NCI-H524 (cell line): ENCODE data around the gene HTR7.
"Not testable (repeated sequence)": the region's sequence is repeated elsewhere in the genome, so short reads cannot be mapped to it uniquely, and the experiment has no call there.

ENCODE experiments used
- DNase-seq, 2 experiments: peaks; one replicate each; lab custom pipeline; 2025; lab: John Stamatoyannopoulos, UW

Gene HTR7

DNA sequence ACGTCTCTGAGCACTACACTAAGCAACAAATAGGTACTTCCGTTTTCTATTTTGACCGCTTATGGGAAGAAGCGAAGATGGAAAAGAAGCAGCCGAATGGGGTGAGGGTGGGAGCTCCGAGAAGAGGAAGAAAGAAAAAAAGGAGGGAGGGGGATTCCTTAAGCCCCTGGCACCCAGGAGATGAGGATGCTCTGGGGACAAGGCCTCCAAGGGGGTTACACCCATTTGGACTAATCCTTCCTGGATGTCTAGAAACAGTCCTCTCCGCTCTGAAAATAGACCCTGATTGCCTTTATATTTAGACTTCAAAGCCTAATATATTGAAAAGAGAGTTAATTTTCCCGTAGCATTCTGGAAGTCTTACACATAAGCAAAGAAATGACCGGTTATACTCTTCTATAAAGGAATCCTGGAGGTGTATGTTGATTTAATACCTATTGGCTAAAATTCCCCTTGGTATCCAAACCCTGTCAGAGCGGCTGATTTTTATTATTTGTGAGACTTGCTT is 676 bp upstream of the HTR7 start:
- DNase-seq, result no peak

DNA sequence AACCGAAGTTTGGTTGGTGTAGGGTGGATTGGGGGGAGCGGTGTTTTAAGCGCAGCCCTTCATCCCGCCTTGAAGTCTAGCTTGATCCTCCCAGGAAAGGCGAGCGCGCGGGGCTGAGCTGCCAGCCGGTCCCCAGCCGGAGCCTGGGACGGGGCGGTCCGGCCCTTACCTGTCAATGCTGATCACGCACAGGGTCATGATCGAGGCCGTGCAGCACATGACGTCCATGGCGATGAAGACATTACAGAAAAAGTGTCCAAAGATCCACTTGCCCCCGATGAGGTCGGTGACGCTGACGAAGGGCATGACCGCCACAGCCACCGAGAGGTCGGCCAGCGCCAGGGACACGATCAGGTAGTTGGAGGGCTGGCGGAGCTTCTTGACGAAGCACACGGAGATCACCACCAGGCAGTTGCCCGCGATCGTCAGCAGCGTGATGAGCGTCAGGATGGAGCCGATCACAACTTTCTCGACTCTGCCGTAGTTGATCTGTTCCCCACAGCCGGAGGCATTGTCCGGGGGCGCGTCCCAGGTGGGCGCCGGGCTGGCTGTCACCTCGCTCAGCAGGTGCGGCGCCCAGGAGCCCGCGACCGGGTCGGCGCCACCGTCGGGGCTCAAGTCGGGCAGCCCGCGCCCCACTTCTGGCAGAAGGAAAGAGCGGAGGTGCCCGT is 740 bp downstream of the HTR7 start:
- no peak for DNase-seq

DNA sequence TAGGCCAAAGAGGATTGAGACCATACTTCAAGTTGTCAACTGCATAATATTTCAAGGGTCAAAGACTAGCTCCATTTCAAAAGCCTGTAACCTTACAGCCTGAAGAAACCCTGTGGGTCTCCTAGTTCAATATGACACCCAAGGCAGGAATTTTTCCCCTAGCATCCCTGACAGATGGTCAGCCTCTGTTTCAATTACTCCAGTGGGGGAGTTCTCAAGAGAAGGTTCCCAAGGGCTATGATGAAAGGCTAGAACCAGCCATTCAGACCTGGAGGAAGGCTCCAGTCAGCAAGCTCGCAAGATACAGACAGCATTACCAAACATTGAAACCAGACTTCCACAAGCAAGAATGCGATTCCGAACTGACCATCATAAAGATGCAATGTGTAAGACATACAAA is 1.6 kb downstream of the HTR7 start:
- DNase-seq, result peak in 1 of 2 experiments; percentile 38

DNA sequence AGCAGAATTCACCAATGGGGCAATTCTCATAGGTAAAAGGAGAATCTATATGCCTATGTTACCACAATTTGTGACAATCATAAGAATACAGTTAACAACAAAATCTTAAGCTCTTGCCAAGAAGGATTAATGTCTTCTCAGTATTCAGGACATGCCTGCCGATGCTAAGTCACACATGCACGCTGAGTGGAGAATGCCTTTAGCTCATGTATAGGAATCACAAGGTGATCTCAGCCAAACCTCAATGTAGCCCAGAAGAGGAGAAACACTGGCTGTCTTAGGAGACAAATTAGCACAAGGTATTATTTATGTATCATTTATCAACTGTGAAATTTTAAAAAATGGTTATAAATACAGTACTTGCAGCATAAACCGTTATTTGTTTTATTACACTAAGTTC is 2.7 kb downstream of the HTR7 start:
- DNase-seq, result no peak

DNA sequence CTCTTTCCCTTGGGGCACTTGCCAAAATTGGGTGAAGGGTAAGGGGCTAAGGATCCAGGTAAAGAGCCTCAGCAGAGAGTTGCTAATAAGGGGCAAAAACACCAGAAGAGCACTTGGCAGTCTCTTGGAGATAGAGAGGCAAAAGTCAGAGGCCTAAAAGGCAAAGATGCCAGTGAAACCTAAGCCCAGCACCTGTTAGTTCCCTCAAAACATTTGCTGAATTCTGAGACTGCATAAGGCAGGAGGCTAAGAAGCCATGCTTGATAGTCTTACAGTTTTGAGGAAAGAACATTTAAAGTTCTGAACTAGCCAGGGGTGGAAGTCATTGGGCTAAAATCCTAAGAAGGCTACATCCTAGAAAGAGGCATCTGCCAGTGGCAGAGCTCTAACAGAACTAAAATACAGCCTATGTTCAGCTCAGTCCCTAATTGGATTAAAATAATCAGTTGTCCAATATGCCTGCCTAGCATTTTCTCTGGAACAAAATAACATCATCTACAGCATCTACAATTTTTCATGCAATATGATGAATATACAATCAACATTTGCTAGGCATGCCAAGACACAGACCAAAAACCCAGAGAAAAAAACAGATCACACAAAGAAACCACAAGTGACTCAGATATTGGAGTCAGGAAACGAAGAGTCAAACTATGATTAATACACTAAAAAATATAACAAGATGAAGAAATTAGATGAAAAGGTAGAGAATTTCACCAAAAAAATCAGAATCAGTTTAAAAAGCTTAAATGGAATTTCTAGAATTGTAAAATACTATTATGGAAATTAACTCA is 7.7 kb downstream of the HTR7 start:
- no peak for DNase-seq

DNA sequence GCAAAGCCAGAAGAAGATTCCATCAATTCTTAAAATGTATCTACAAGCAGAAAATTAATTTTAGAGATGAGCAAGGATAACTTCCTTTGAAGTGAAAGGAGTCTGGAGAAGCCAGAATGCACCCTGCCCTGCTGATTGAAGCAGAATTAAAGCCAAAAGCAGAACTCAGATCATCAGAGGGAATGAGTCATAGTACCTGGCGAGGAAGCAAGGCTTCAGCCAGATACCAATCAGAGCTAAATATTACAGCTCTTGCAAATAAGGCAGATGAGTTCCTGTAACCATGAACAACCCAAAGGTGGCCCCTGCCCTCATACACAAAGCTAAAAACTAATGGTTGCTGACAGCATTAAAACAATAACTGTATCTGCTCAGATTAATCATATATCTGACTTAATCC is 10.4 kb downstream of the HTR7 start:
- no peak for DNase-seq

DNA sequence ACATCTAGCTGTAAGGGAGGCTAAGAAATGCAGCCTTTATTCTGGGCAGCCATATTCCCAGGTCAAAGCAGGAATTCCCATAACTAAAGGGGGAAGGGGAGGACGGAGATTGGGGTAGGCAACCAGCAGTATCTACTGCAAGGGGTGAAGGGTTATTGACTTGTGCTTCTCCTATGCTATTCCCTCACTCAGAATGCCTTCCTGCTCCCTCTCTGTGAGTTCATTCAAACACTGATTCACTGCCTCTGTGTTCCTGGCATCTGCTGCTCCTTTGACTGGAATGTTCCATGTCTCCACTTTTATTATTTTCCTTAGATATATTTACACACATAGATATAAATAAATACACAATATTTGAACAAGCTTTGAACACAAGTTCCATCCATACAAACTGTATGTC is 11.1 kb downstream of the HTR7 start:
- DNase-seq, result no peak

DNA sequence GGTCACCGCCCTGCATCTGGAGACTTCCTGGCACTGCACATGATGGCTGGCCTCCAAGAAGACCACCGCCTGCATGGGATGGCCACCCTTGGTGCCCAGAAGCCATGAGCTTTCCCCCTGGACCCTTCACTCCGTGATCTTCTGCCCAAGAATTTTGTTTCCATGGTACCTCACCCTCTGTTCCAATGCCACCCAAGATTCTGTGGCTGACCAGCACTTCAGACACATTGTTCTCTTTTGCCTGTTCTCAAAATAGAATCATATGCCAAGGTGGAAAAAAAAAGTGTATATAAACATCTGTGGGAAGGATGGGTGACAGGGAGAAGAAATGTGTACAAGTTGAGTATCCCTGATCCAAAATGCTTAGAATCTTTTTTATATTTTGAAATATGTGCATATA is 12.1 kb downstream of the HTR7 start:
- no peak for DNase-seq

DNA sequence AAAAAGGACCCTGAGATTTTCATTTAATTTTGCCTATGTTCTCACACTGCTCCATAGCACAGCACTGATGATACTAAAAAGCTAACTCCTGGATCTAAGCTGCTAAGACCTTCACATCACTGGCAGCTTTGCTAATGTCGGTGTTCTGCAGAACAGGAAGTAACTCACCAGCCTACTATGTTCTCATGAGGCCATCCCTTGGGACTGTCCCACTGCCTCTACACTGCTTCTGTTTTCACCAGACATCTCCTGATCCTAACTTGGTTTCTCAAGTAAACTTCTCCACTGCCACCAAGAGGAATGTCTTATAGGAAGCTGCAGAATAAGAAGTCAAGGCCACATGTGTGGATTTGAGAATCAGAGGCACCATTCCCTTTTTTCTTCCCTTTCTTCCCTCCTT is 15.1 kb downstream of the HTR7 start:
- DNase-seq, result no peak

DNA sequence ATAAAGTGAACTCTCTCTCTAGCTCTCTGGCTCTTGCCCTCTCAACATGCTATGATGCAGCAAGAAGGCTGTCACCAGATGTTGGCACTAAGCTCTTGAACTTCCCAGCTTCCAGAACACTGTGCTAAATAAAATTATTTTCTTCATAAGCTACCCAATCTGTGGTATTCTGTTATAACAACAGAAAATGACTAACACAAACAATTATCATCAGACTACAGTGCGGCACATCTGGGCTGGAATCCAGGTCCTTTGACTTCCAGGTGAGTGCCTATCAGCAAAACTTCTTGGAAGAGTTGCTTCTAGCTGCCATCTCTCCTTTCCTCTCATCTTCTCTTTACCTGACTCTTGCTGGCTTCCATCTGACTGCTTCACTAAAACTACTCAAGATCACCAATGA is 20.4 kb downstream of the HTR7 start:
- DNase-seq, result no peak

DNA sequence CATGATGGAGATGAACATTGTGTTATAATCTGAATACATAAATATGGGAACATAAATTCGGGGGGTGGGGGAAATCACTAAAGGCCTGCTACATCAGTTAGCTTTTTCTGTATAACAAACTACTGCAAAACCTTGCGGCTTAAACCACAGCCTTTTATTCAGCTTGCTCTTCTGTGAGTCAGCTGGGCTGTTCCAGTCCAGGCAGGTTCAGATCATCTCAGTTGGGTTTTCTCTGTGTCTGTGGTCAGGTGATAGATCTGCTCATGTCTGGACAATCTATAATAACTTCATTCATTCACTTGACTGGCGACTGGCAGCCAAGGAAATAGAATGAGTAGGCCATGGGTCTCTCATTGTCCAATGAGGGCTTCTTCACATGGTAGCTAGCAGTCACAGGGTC is 23.5 kb downstream of the HTR7 start:
- no peak for DNase-seq

DNA sequence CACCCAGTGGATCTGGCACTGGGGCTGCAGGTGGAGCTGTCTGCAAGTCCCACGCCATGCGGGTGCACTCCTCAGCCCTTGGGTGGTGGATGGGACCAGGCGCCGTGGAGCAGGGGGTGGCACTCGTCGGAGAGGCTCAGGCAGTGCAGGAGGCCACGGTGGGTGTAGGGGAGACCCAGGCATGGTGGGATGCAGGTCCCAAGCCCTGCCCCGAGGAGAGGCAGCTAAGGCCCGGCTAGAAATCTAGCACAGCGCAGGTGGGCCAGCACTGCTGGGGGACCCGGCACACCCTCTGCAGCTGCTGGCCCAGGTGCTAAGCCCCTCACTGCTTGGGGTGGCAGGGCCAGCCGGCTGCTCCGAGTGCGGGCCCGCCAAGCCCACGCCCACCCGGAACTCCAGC is 25.7 kb downstream of the HTR7 start:
- no peak for DNase-seq

DNA sequence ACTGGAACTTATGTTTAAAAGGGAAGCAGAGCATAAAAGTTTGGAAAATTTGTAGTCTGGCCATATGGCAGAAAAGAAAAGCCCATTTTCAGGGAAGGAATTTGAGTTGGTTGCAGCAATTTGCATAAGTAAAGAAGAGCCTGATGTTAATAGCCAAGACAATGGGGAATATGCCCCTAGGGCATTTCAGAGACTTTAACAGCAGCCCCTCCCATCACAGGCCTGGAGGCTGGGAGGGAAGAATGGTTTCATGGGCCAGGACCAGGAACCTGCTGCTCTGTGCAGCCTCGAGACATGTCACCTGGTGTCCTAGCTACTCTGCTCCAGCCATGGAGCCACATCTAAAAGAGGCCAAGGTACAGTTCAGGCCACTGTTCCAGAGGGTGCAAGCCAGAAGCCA is 35.3 kb downstream of the HTR7 start:
- no peak for DNase-seq

DNA sequence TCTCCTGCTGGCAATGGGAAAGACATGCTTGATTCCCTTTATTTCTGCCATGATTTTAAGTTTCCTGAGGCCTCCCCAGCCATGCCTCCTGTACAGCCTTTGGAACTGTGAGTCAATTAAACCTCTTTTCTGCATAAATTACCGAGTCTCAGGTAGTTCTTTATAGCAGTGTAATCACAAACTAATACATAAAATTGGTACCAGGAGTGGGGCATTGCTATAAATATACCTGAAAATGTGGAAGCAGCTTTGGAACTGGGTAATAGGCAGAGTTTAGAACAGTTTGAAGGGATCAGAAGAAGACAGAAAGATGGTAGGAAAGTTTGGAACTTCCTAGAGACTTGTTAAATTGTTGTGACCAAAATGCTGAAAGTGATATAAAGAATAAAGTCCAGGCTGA is 36.0 kb downstream of the HTR7 start:
- not testable (repeated sequence) for DNase-seq

DNA sequence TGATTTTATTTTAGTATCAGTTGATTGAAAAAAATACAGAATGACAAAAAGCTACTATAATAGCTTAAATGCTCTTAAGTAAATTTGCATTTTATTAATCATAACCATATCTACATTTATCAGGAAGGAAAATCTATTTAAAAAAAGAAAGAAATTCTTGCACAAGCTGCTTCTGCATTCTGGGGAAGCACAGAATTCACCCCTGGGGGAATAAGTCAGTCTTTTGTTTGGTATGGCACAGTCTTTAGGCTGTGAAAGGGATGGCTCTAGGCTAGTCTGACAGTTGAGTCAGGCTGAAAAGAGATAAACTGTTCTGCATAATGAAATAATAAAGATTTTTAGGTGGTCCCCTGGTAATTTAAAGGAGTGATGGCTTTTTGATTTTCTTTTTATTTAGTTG is 37.9 kb downstream of the HTR7 start:
- no peak for DNase-seq

DNA sequence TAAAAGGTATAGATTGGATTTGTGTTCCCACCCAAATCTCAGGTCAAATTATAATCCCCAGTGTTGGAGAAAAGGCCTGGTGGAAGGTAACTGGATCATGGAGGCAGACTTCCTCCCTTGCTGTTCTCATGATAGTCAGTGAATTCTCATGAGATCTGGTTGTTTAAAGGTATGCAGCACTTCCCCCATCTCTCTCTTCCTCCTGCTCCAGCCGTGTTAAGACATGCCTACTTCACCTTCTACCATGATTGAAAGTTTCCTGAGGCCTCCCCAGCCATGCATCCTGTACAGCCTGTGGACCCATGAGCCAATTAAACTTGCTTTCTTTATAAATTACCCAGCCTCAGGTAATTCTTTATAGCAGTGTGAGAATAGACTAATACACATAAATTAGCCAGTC is 39.1 kb downstream of the HTR7 start:
- no peak for DNase-seq

DNA sequence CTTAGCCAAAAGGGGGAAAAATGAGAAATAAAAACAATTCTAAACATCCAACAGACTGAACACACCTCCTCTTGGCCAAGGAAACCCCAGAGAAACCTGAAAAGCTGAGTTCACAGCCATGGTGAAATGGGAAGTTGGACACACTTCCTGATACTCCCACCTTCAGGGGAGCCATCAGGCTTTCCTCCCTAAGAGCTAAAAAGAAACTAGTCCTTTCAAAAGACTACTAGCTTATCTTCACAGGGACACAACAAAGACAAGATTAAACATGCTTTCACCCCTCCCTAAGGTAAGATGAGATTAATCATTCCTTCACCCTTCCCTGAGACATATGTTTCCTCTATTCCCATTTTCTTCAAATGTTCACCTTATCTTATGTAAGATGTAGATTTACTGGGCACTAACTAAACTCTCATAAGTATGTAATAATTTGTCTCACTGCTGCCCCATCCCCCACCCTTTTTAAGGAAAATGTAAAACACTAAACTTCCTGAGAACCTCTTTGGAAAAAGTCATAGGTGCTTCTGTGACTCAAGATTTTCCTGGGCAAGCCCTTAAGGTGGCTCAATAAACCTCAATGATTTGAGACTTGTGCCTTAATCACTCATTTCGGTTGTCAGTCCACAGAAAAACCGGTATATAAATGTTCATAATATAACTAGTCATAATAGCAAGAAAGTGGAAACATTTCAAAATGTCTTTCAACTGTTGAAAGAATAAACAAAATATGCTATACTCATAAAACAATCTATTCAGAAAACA is 40.5 kb downstream of the HTR7 start:
- DNase-seq, result no peak

DNA sequence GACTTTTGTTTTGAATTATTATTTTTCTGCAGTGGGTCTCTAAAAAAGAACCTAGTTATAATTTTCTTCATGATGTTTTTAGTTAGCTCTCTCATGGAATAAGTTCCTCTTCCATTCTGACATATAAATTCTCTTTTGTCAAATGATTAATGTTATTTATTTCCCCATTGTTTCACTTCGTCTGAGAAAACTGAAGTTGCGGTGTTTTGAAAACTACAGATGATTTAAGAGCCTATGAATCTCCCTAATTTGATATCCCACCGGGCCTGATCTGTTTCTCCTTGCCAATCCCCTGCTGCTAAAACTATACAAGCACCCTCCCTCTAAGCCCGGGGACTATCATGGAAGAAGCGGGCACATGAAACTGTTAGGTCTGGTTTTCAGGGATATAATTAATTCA is 41.4 kb downstream of the HTR7 start:
- DNase-seq, result no peak

DNA sequence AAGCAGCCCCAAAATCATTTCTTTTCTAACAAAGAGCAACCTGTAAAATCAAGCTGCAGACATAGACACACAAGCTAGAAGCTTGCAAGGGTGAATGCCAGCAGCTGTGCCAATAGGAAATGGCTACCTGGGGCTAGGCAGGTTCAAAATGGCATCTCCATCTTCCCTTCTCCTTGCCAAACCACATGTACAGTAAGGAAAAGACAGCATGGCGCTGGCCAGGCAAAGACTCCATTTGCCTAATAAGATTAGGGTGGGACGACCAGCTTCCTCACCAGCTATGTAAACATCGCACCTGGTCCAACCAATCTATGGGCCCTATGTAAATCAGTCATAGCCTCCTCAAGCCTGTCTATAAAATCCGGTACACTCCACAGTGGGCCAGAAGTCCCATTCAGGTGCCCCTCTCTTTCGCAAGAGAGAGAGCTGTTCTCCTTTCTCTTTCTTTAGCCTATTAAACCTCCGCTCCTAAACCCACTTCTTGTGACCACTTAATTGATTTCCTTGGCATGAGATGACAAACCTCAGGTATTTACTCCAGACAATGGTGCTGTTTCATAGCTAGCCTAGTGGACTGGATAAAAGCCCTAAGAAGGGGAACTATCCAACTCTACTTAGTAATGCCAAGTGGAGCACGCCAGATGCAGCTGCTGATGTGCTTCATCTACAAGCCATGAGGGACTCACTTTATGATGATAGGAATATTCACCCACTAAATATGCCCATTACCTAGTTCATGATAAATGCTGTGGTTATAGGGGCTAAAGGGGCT is 44.1 kb downstream of the HTR7 start:
- DNase-seq, result no peak

DNA sequence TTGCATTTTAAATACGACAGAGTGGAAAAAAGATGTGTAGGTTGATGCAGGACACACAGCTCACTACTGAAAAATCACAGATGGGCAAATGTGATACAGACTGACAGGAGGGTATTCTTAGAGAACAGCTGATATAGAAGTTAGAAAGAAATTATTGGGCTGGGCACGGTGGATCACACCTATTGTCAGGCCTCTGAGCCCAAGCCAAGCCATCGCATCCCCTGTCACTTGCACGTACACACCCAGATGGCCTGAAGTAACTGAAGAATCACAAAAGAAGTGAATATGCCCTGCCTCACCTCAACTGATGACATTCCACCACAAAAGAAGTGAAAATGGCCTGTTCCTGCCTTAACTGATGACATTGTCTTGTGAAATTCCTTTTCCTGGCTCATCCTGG is 50.7 kb downstream of the HTR7 start:
- DNase-seq, result not testable (repeated sequence)

DNA sequence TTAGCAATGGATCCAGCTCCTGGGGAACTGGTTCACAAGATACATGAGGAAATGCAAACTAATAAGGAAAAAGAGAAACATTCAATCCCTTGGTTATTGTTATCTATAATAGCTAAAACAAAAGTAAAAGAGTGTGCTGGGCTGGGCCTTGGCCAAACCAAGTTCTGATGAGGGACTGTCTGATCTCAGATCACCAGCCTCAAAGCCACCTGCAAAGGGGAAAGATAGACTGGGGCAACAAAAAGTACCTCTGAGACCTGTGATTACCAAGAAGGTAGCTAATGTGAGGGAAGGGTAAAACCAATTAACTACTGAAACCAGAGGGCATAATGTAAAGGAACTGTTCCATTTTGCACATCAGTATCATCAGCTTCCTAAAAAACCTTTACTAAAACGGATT is 51.2 kb downstream of the HTR7 start:
- no peak for DNase-seq

DNA sequence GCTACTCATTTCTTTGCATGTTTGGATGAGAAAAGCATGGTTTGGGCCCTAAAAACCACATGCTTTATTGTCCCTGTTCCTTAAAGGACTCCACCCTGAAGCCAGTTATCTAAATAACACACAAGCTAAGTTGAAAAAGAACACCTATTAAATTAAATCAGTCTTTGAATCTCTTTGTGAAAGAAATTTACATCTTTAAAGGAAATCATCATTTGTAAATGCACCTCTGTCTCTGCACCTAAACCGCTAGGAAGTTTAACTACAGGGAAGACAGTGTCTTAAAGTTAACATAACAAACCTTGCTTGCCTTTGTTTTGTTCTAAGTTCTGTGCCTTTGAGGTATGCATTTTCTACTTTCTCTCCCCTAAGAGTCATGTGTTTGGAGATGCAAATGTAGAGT is 52.6 kb downstream of the HTR7 start:
- no peak for DNase-seq
